ENCODE results near the gene TTI1.

- TF ChIP-seq CTCF (IDR thresholded peaks at IDR 0.05) = no peak
- no peak for TF ChIP-seq EZH2 (IDR thresholded peaks at IDR 0.05; ENCODE audit: borderline replicate concordance, insufficient read depth, low read depth, low read length, poor library complexity, severe bottlenecking)
Measured at GRCh38 chr20:38072898-38073297, 39.6 kb upstream of the TTI1 start.

Data from B cell (primary cell).